HepG2 (cell line): ENCODE results near the gene GABRG3. TPM values are rescaled to one million over a fixed set of nuclear protein-coding genes. Genes with fewer than 3 reads are reported as not detected.
A peak's percentile ranks its signal among the peaks of the same experiment; 100 is the strongest.
"Not testable (repeated sequence)": the region's sequence is repeated elsewhere in the genome, so short reads cannot be mapped to it uniquely, and the experiment has no call there.

Source experiments
- ATAC-seq: fragments of 200-7000 bp; cut with Tn5 transposase; 3 replicates; pipeline ENCODE4 v1.9.1; 2020; ENCODE audit warnings: mild to moderate bottlenecking, moderate library complexity
- BruUV-seq: library from RNA; stranded (reverse); fragments of 400-500 nt; replicated peaks from 2 replicates; lab custom pipeline; 2021; lab: Mats Ljungman, UMichigan
- CTCF ChIA-PET: fragments of 300-600 bp; formaldehyde crosslinking; extraction: SDS; loops from one replicate; lab custom pipeline; 2021; ENCODE audit warnings: low total read pairs, inconsistent platforms, low intra/inter-chr PET ratio; lab: Yijun Ruan, JAX
- POLR2A ChIA-PET: fragments of 350-600 bp; sonication (Branson Sonifier 250); formaldehyde crosslinking; loops from one replicate; lab custom pipeline; 2020; ENCODE audit warnings: antibody characterized with exemption, inconsistent platforms; lab: Yijun Ruan, JAX
- DNase-seq: peaks from one replicate; pipeline ENCODE4 v3.0.0-alpha.2; 2015; ENCODE audit warnings: low spot score
- FAIRE-seq: peaks from 3 replicates; lab custom pipeline; 2011; peaks lifted over from hg19 to GRCh38; lab: Jason Lieb, UNC
- H2AFZ ChIP-seq: one replicate; pipeline ENCODE4 v1.6.1; 2011; ENCODE audit warnings: low read length, inconsistent platforms
- H3K27ac ChIP-seq: fragments of 300-600 bp; 3 replicates; pipeline ENCODE4 v1.8.0; 2011; ENCODE audit warnings: mixed run types, mild to moderate bottlenecking, mixed read lengths, low read length, inconsistent platforms; ENCODE audit not compliant: insufficient read depth; ENCODE audit errors: extremely low read length
- H3K27me3 ChIP-seq, 2 experiments: fragments of 200-600 bp in 1 of 2; 2 replicates in 1 of 2; 3 replicates in 1 of 2; pipeline versions ENCODE4 v1.6.0 to v1.8.0; 2011; ENCODE audit warnings: low read length in 2 of 2, mild to moderate bottlenecking in 2 of 2, moderate library complexity in 2 of 2, inconsistent platforms in 1 of 2; ENCODE audit not compliant: insufficient read depth in 2 of 2, control insufficient read depth in 1 of 2
- H3K36me3 ChIP-seq, 2 experiments: fragments of 200-600 bp in 1 of 2; replicated peaks in 1 of 2; 2 replicates in 1 of 2; 3 replicates in 1 of 2; pipeline versions ENCODE4 v1.5.1 to v1.8.0; 2011; ENCODE audit warnings: low read length in 2 of 2, inconsistent platforms in 1 of 2; ENCODE audit not compliant: insufficient read depth in 2 of 2, control insufficient read depth in 1 of 2
- H3K4me1 ChIP-seq: 2 replicates; pipeline ENCODE4 v1.5.1; 2012; ENCODE audit warnings: low read length, inconsistent platforms; ENCODE audit not compliant: insufficient read depth
- H3K4me2 ChIP-seq: 2 replicates; pipeline ENCODE4 v1.6.0; 2011; ENCODE audit warnings: low read depth, low read length, inconsistent platforms
- H3K4me3 ChIP-seq, 3 experiments: fragments of 200-600 bp in 1 of 3; sonication (generic), shearing (Covaris generic) in 1 of 3; replicated peaks in 1 of 3; 2 replicates each; pipeline ENCODE4 v1.5.1; 2011 to 2016; ENCODE audit warnings: low read length in 3 of 3, inconsistent platforms in 2 of 3, low read depth in 2 of 3, mild to moderate bottlenecking in 2 of 3, control low read depth in 1 of 3, mixed read lengths in 1 of 3; ENCODE audit not compliant: insufficient read depth in 1 of 3
- H3K79me2 ChIP-seq: one replicate; pipeline ENCODE4 v1.6.1; 2011; ENCODE audit warnings: low read length, inconsistent platforms; ENCODE audit not compliant: insufficient read depth
- H3K9ac ChIP-seq: 2 replicates; pipeline ENCODE4 v1.6.0; 2011; ENCODE audit warnings: mild to moderate bottlenecking, low read depth, low read length, inconsistent platforms; ENCODE audit not compliant: insufficient read depth
- H3K9me3 ChIP-seq: 2 replicates; pipeline ENCODE4 v1.5.1; 2012; ENCODE audit warnings: mild to moderate bottlenecking, low read length
- H4K20me1 ChIP-seq: 2 replicates; pipeline ENCODE4 v1.6.0; 2011; ENCODE audit warnings: inconsistent platforms, mild to moderate bottlenecking, low read length, moderate library complexity; ENCODE audit not compliant: insufficient read depth
- ETV6 ChIP-seq: sonication (generic); formaldehyde crosslinking; conservative IDR thresholded peaks from 2 replicates; pipeline ENCODE4 v1.4.0; 2020; ENCODE audit warnings: missing genetic modification reagents
- ZNF317 ChIP-seq: sonication (generic); formaldehyde crosslinking; IDR thresholded peaks from 2 replicates; pipeline ENCODE4 v1.5.0; 2020; ENCODE audit warnings: mild to moderate bottlenecking, missing genetic modification reagents
- WGBS: methylation state at CpG from one replicate; pipeline ENCODE4 v1.1.6; 2017; ENCODE audit warnings: low lambda C conversion rate; 5-methylcytosine and 5-hydroxymethylcytosine counted together
- in situ Hi-C: cut with HindIII; loops from 2 replicates; pipeline ENCODE4 v1.10.0; 2017; ENCODE audit warnings: low pct_unique_long_range_greater_than_20kb; ENCODE audit not compliant: extremely low pct_ligation_motif_present
- intact Hi-C: fragments of 100-400 bp; cut with micrococcal nuclease; formaldehyde crosslinking; loops from one replicate; pipeline ENCODE4 v1.10.0; 2022; ENCODE audit not compliant: unreplicated experiment
- polyA plus RNA-seq, 8 experiments: library from polyadenylated mRNA; depleted of rRNA in 3 of 8; stranded (reverse) in 7 of 8; unstranded in 1 of 8; fragments of >200 nt; fragmentation: Illumina TruSeq in 4 of 8; extraction: Trizol in 4 of 8; gene quantifications; 2 replicates each; pipeline versions ENCODE4 v1.2.1 to v1.2.3, GENCODE V29; 2011 to 2016; ENCODE audit warnings: low read depth in 4 of 8, missing spikeins in 1 of 8, mixed read lengths in 1 of 8; ENCODE audit not compliant: insufficient read depth in 1 of 8
- total RNA-seq, 5 experiments: library from RNA; depleted of rRNA; stranded (reverse); fragments of >200 nt; fragmentation: Illumina TruSeq; extraction: Trizol; gene quantifications; 2 replicates each; pipeline ENCODE4 v1.2.3, GENCODE V29; 2016; ENCODE audit warnings: low read depth in 1 of 5

The GABRG3 gene
- total and polyA plus RNA-seq, 2 of the 13 experiments (the other 11 are each of a cell fraction or from before 2014, with no cell fraction given), result not detected

GRCh38 chr15:26996250-26996649 lies 25.3 kb downstream of the GABRG3 start:
- no peak overlapping the region for H3K4me2 ChIP-seq
- no peak overlapping the region for H2AFZ ChIP-seq
- no peak for FAIRE-seq
- no peaks in the 10 kb centered on the region for H3K36me3 ChIP-seq
- ATAC-seq, result no peak
- intact Hi-C loops (no loop called here), in situ Hi-C loops (no loop called here)
- CTCF ChIA-PET, result no interaction called here
- BruUV-seq, result no TSS peak
- no peaks in the 10 kb centered on the region for H4K20me1 ChIP-seq
- H3K27me3 ChIP-seq, result no peaks in the 10 kb centered on the region
- no peaks in the 10 kb centered on the region for H3K4me1 ChIP-seq
- 0 out of 2 replicates have a peak, but pooled peaks have one; percentile 54 for TF ChIP-seq ZNF317 (CRISPR knock-in tag)
- TF ChIP-seq ETV6 (CRISPR knock-in tag), result no peak
- H3K9ac ChIP-seq, result no peak overlapping the region
- POLR2A ChIA-PET, result no interaction called here
- no peak overlapping the region for H3K4me3 ChIP-seq
- H3K27ac ChIP-seq, result no peak overlapping the region
- WGBS, result 4% methylated on average over 2 of the region's 2 CpGs
- no peaks in the 10 kb centered on the region for H3K79me2 ChIP-seq
- no peak for DNase-seq
- H3K9me3 ChIP-seq, result peaks cover 46% of the 10 kb centered on the region

- peaks cover 27% of the 10 kb centered on the region for H3K9me3 ChIP-seq
- H3K9ac ChIP-seq, in situ Hi-C loops, H3K27ac ChIP-seq, H3K4me1 ChIP-seq, H3K4me2 ChIP-seq, FAIRE-seq, H4K20me1 ChIP-seq, H3K4me3 ChIP-seq, H3K27me3 ChIP-seq, POLR2A ChIA-PET, H3K79me2 ChIP-seq, DNase-seq, intact Hi-C loops, BruUV-seq, H3K36me3 ChIP-seq, H2AFZ ChIP-seq, ATAC-seq, CTCF ChIA-PET: not testable (repeated sequence)
- WGBS, result 3% methylated on average over 2 of the region's 4 CpGs
Observed at GRCh38 chr15:27003003-27003402, 32.0 kb downstream of the GABRG3 start.

GRCh38 chr15:27004226-27004625 lies 33.2 kb downstream of the GABRG3 start:
- intact Hi-C loops, BruUV-seq, H3K27ac ChIP-seq, in situ Hi-C loops, H3K36me3 ChIP-seq, H2AFZ ChIP-seq, H3K79me2 ChIP-seq, H3K4me1 ChIP-seq, H3K4me2 ChIP-seq, H3K9ac ChIP-seq, H3K27me3 ChIP-seq, FAIRE-seq, H3K4me3 ChIP-seq, POLR2A ChIA-PET, H4K20me1 ChIP-seq, ATAC-seq, CTCF ChIA-PET, DNase-seq: not testable (repeated sequence)
- peaks cover 19% of the 10 kb centered on the region for H3K9me3 ChIP-seq
- WGBS, result 0% methylated on average over 1 of the region's 24 CpGs
